ENCODE results near the gene NMRAL1.

Gene NMRAL1

DNA sequence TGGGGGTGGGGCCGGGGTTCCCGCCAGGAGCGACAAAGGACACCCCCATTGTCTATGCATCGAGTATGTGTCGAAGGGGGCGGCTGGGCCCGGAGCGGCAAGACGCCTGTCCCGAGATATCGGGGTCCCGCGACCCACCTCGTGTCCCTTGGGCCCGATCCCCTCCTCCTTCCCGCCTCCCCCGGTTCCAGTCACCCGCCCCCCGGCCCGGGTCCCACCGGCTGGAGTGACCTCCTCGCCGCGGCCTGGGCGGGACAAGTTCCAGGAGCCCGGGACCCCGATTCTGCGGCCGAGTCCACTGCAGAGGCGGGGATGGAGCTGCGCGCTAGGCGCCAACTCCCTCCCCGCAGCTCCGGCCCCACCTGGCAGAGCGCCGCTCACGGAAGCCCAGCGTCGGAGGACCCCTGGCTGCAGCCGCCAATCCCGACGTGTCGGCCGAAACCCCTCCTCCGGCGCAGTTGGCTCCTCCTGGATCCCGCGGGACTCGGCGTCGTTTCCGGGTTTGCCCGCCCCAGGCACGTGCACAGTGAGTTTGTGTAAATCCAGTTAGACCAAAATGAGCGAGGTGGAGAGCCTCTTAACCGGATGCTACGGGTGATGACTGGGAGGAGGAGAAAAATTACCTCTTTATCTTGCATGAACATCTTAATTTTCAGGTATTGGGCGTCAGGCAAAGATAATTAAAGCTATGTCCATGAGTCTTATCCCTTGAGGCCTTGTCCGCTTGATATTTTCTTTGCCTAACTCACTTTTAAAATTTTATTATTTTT is at the start of gene NMRAL1:
Gene NMRAL1, minus strand, starts transcription at position 434 of the 770 bp plus-strand sequence. CDS start 493 bp downstream, outside the sequence.
- DNase-seq = peak; percentile 85

DNA sequence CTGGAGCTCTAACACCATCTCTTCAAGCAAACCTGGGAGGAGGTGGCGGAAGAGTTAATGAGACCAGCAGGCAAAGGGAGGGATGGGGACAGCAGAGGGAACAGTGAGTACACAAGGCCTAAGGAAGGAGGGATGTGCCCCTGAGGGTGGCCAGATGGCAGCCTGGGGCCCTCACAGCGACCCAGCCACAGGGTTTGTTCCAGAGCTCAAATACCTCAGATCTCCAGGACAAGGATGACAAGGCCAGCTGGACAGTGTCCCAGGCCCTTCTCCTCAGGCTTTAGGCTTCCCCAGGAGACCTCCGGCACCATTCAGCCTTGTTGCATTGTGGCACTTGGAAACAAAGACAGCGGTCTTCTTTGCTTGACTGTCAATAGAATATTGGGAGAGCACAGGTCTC is 49.3 kb upstream of the NMRAL1 start:
- DNase-seq = no peak

DNA sequence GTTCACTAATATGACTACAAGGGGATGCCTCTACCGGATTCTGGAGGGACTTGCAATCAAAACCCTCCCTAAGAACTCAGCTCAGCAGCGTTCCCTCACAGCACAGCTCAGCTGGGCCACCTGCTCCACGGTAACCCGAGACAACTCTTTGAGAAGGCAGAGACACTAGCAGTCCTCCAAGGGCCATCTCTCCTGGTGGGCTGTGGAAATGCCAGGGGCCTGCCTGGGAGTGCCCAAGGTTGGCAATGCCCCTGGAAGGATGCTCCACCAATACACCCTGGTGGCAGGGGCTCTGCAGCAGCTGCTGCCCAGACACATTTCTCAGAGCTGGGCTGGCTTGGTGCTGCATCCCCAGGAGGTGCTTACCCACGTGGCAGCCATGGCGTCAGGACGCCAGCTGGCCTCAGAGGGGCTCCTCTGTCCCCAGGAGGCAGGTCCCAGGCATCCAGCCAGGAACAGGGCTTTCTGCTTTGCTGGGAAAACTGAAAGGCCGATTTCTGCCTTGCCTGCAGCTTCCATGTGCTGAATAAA is 47.7 kb upstream of the NMRAL1 start:
- DNase-seq = no peak

DNA sequence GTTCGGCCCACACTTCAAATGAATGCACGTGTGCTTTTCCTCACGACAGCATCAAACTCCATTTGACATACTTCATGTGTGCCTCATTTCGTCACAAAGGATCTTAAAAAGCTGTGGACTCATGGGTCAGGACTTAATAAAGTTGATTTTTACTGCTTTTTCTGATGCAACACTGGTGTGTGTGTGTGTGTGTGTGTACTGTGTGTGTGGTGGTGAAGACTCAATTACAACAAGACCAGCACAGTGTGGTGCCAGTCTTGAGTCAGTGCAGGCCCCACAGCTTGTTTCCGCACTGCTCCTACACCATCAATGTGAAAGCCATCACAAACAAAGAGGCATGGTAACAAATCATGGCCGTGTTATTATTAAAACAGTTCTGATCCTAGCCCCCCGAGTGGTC is 46.5 kb upstream of the NMRAL1 start:
- DNase-seq = no peak

DNA sequence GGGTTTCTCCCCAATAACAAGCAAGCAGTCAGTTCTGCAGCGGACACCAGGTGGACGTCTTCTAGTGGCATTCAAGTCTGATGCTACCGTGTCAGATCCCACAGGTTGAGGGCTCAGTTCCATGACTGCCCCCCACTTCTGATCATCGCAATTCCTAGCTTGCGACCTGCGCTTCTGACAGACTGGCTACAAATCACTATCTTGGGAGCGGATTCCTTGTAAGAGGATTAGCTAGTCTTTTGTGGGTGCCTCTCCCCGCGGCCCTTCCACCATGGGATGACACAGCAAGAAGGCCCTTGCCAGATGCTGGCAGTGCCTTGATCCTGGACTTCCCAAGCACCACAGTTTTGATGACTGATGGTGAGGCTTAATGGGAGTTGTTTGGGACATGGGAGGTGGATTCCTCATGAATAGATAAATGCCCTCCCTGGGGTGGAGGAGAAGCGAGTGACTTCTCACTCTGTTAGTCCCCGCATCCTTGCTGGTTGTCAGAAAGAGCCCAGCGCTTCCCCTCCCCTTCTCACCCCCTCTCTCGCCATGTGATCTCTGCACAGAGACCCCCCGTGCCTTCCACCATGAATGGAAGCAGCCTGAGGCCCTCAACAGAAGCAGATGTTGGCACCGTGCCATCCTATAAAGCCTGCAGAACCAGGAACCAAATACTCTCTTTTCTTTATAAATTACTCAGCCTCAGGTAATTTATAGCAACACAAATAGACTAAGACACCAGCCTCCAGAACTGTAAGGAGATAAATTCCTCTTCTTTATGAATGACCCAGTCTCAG is 45.0 kb upstream of the NMRAL1 start:
- DNase-seq = no peak

DNA sequence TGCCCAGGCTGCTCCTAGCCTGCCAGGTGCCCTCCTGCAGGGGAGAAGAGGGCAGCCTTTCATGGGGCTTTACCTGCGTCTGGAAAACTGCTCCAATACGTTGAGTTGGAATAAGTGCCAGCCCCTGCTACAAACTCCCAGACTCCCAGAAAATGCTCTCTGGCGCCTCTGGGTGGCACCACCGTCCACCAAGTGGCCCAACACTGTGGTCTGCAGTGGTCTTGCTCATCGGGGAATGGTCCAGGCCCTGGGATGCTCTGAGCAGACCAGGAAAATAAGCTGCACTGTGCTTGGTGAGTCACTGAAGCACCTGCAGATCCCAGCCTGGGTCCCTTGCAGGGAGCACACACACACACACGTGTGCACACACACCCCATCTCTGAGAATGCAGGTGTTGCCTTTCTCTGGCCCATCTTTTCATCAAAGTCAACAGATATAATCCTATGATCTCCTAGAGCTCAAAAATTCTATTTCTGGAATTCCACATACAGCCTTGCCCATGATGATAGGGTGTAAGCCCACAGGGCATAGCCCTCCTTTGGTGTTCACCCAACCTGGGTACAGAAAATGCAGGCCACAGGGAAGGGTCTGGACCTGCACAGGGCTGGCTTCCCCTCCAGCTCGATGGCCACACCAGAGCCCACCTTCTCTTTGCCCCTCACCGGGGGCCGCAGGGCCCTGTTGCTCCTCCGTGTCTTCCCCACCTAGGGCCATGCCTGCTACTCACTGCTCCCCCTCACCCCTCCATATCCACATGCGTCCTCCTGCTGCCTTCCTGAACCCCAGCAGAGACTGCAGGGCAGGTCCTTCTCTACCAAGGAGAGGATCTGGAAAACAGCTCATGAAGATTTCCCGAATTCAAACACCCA is 43.6 kb upstream of the NMRAL1 start:
- no peak for DNase-seq

DNA sequence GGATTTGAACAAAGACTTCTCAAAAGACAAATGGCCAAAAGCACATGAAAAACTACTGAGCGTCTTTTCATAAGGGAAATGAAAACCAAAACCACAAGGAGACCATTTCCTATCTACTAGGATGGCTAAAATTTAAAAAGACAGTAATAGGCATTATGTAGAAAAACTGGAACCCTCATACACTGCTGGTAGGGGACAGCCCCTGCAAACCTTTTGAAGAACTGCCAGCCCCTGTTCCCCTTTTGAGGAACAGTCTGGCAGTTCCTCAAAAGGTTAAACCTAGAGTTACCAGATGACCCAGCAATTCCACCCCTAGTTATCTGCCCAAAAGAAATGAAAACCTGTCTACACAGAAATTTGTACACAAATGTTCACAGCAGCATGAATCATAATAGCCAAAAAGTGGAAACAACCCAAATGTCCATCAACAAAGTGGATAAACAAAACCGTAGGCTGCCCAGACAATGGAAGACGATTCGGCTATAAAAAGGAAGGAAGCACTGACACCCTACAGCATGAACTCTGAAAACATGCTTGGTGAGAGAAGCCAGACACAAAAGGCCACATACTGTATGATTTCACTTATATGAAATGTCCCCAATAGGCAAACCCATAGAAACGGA is 41.3 kb upstream of the NMRAL1 start:
- DNase-seq = no peak

DNA sequence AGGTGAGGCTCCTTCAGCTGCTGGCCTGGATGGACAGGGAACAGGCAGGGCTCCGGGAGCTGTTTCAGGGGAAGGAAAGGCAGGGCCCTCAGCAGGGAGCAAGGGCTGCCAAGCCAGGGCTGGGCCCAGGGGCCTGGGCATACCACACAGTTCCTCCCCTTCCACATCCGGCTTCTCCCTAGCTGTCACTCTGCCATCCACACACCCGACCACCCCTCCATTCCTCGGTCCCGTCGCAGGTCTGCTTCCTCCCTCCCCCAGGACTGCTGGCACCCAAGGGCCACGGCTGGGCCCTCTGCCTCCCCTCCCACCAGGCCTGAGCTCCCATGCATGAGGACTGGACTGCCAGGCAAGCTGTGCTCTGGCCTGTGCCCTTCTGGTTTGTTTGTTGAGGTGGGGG is 40.2 kb upstream of the NMRAL1 start:
- no peak for DNase-seq

DNA sequence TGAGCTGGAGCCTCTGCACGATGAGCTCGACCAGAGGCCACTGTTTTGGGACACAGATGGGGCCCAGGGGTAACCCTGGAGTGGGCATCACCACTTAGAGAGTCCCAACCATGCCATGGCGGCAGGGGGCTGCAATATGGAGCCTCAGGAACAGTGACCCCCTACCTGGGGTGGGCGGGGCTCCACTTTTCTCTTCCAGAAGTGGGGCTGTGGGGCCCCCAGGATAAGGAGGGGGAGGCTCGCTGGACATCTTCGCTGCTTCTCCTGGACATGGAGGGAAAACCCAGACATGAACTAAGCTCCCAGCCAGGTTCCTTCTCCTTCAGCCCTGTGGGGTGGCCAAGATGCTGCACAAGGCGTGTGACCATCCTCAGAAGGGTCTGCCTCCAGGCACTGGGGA is 39.5 kb upstream of the NMRAL1 start:
- no peak for DNase-seq

DNA sequence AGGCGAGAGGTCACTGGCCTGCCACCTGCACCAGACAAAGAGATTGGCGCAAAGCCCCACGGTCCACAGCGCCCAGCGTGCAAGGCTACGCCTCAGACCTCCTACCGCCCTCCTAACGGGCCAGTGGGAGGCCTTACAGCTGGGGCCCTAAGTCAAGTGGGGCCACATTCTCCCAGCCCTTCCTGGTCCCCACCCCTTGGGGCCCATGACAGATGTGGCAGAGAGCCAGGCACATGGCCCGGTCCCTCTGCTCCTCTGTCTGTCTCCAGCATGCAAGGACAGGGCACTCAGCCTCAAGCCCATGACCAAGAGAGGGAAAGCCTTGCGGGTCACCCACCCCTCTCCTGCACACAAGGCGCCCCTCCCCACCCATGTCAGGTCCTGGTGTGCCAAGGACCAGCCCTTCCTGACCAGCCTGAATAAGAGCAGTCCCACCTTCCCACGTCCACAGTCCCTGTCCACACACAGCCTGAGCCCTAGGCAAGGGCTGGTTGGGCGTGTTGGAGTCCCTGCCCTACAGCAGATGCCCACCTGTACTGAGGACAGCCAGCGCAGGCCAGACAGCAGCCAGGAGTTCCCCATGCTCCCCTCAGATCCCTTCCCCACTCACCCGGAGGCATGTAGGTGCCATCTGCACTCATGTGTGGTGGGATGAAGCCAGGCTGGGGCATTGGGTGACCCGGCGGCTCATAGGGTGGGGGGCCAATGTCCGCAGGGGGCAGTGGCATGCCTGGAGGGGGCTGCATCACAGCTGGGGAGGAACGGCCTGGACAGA is 38.8 kb upstream of the NMRAL1 start:
- no peak for DNase-seq

DNA sequence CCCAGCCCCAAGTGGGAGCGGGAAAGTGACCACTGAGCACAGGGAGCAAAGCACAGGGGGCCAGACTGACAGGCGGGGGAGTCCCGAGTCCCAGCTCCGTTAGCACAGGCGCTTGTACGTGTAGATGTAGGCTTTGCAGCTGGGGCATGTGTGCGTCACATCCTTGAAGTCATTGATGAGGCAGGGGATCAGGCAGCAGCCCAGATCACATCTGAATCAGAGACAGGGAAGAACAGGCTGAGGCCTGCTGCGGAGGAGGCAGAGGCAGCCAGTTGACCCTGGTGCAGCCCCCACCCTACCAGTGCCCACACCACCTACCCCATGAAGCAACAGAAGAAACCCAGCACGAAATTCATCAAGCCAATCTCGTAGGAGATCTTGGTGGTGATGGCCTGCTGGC is 38.0 kb upstream of the NMRAL1 start:
- no peak for DNase-seq

DNA sequence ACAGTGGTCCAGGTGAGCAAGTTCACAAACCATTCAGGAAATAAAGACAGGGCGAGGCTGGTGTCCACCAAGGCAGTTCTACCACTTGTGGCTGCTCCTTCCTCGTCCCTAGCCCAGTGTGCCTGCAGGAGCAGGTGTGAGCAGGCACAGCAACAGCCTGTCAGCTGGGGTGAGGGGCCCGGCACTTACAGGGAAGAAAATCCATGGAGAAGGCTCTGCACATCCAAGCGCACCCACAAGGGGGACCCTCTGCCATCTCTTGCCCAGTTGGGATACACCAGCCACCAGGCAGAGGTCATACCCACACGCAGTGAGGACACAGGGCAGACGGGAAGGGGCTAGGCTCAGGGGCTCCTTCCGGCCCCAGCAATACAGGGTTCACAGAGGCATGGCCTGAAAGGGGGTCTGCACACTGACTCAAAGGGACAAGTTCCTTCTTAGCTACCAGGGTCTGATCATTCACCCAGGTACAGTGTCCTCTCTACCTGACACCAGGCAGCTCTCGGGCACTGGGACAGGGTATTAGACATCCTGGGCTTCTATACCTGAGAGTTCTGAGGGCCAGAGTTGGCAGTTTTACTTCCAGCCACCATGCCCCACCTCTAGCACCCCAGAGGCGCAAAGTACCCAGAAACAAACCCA is 37.1 kb upstream of the NMRAL1 start:
- no peak for DNase-seq

DNA sequence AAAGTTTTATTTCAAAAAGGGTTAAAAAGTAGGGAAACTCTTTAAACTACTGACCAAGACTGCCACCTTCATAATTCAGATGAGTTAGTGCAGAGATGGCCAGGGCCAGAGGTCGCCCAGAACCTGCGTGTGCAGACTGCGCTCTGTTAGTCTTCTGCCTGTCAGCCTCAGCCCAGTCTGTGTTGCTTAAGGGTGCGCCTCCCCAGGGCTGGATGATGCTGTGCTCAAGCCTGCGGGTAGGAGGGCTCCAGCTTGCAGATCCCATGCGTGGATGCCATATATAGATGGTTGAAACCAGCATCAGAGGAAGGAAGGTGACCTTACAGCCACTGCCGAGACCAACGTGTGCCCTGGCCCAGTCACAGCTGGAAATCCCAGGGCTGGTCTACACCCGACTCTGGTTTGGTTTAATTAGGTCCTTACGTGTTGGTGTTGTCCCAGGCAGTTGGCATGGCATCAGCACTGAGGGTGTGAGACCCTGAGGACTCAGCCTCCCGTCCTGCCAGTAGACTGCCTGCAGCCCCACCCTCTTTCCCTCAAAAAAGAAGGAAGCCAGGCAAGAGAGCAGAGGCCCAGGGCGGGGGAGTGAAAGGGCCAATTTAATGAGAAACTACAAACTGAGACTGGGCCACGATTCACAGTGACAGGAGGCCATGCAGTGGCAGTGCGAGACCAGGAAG is 36.5 kb upstream of the NMRAL1 start:
- no peak for DNase-seq

DNA sequence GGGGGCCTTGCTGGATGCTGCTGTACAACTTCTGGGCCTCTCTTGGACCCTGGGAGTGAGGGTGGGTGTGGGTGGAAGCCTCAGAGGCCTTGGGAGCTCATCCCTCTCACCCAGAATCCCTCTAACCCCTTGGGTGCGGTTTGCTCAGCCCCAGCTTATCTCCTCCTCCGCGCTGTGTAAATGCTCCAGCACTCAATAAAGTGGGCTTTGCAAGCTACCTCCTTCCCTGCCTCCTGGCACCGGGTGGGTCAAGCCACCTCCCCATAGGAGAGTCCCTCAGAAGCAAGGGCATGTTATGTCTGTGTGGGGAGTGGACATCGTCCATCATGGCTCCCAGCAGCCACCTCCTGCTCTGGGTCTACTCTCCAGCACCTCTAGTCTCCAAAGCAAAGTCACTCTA is 35.7 kb upstream of the NMRAL1 start:
- DNase-seq = no peak

DNA sequence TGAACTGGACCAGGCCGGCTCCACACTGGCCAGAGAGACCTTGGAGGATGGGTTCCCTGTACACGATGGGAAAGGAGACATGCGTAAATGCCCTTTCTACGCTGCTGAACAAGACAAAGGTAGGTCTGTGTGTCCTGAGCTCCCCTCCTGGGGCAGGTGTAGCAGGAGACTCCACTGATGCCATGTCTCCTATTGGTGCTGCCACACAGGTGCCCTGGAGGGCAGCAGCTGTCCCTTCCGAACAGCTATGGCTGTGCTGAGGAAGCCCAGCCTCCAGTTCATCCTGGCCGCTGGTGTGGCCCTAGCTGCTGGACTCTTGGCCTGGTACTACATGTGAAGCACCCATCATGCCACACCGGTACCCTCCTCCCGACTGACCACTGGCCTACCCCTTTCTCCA is 35.0 kb upstream of the NMRAL1 start:
- no peak for DNase-seq

DNA sequence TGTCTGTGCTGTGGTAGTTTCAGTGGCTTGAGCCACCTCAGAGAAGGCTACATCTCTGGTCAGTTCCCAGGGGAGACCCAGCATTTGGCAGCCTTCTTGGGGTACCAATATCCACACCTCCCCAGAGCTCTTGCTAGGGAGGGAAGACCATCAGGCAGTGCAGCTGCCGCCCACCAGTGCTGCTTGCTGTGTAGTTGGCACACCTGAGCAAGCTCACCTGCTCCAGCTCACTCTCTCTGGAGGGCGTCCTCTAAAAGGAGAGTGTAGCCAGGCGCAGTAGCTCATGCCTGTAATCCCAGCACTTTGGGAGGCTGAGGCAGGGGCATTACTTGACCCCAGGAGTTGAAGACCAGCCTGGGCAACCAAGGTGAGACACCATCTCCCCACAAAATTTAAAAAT is 34.4 kb upstream of the NMRAL1 start:
- no peak for DNase-seq

DNA sequence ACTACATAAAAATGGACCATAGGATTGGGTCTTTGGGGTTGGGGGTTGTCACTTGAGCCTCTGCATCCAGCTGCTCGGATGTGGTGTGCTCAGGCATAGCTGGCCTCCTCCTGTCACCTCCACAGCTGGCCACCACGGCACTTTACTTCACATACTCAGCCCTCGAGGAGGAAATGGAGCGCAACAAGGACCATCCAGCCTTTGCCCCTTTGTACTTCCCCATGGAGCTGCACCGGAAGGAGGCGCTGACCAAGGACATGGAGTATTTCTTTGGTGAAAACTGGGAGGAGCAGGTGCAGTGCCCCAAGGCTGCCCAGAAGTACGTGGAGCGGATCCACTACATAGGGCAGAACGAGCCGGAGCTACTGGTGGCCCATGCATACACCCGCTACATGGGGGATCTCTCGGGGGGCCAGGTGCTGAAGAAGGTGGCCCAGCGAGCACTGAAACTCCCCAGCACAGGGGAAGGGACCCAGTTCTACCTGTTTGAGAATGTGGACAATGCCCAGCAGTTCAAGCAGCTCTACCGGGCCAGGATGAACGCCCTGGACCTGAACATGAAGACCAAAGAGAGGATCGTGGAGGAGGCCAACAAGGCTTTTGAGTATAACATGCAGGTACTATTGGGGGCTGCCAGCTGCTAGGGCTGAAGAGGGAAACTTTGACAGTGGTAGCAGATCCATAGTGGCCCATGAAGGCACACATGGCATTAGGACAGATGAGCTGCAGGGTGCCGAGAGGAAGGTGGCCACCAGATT is 33.3 kb upstream of the NMRAL1 start:
- no peak for DNase-seq

DNA sequence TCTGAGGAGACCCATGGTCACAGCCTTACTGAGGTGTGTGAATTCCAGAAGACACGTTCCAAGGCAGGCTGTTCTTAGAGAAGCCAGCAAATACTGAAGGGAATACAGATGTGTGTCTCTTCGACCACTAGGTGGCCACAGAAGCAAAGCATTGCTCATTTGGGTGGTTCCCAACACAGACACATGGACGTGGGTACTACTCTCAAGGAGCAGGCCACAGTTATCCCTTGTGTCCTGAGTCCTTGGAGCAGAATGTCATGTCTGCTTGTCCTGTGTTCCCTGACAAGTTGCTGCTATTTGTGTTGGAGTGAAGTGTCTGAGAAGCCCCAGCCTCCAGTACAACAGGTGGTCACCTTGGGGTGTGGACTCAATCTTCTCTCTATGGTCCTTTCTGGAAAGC is 32.0 kb upstream of the NMRAL1 start:
- DNase-seq = peak; percentile 68

DNA sequence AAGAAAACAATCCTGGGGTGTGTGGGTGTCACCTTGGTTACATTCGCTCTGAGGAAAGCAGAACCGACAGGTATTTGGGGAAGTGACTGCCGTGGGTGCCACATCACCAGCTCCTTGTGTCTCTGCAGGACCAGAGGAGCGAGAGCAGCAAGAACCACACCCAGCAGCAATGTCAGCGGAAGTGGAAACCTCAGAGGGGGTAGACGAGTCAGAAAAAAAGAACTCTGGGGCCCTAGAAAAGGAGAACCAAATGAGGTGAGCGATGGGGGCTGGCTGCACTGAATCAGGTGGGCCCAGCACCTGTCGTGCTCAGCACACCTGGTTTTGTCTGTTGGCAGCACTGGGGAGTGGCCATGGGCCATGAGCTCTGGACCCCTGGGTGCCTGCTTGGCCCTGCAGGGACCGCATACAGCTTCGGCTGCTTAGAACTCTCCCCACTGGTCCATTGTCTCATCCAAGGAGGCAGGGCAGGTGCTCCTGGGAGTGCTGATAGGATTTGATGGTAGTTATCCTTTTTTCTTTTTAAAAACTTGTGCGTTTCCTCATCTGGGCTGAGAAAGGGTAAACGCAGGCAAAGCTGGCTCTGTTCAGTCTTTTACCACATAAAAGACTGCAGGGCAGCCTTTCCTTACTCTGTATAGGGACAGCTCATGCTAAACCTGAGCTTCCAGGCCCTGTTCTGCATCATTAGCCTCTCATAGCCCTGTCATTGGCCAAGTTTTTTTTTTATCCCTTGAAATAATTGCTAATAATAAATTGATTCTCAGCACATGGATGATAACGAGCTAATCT is 31.1 kb upstream of the NMRAL1 start:
- peak; percentile 67 for DNase-seq
